ENCODE results near the gene DDX17.

Gene DDX17

DNA sequence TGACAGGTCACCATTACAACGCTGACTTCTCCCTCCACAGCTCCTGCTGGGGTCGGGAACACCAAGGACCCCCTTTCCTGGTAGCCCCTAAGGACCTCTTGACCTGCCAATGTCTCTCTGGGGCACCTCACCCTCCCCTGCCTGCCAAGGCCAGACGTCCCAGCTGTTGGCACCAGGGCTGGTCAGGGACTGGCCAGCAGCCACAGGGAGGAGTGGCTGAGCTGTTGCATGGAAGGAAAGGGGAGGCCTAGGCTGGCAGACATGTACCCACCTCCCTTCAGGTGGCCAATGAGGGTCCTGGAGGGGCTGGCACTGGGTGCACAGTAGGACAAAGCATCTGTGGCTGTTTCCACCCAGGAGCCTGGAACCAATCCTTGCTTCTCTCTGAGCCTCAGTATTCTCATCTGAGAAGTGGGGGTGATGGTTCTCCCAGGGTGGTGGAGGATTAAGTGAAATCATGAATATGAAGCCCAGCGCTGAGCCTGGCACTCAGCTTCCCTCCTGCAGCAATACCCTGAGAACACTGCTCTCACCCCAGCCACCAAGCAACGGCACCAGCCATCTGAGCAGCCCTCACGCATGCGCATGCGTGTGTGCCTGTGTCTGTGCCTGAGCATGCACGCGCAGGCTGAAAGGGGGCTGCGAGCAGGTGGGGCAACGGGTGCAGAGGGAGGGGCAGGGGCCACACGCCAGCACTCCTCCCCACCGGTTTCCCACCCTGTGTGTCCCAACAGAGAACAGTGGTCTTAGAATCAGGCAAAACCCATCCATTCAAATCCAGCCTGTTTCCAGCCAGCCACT, 57.0 kb downstream of the DDX17 start:
- DNase-seq (ENCODE audit: low read depth) = no peak

- no peak for DNase-seq (ENCODE audit: low read depth)
These were observed 60.0 kb downstream of the DDX17 start for GRCh38 chr22:38446018-38446601.

- DNase-seq (ENCODE audit: low read depth) = no peak
These were observed 61.3 kb downstream of the DDX17 start for GRCh38 chr22:38444783-38445182.

GRCh38 chr22:38443628-38444521, 62.2 kb downstream of the DDX17 start:
- DNase-seq (ENCODE audit: low read depth) = no peak

- DNase-seq (ENCODE audit: low read depth) = no peak
These were observed 63.0 kb downstream of the DDX17 start for GRCh38 chr22:38442967-38443627.

DNA sequence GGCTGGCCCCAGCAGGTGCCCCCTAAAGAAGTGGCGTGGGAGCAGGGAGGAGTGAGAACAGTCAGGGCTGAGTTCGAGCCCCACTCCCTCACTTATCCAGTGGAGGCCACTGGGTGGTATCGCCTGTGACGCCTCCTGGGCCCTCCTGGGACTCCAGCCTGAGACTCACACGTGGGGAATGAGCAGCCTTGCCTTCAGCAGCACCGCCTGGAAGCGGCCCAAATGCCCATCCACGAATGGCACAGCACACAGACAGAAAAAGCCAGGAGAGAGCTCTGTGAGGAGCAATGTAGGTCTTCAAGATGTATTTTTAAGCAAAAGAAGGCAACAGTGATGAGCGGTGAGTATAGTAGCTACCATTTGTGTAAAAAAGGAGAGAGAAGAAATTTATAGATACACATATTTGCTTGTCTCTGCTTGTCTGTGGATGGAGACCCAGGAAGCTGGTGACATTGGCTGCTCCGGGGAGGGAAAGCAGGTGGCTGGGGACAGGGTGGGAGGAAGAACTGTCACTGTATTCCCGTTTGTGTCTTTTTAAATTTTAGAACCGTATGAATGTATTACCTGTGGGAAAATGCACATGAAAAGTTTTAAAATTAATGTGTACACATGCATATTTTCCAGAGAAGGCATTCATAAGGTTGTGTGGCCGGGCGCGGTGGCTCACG, 64.4 kb downstream of the DDX17 start:
- no peak for DNase-seq (ENCODE audit: low read depth)

DNA sequence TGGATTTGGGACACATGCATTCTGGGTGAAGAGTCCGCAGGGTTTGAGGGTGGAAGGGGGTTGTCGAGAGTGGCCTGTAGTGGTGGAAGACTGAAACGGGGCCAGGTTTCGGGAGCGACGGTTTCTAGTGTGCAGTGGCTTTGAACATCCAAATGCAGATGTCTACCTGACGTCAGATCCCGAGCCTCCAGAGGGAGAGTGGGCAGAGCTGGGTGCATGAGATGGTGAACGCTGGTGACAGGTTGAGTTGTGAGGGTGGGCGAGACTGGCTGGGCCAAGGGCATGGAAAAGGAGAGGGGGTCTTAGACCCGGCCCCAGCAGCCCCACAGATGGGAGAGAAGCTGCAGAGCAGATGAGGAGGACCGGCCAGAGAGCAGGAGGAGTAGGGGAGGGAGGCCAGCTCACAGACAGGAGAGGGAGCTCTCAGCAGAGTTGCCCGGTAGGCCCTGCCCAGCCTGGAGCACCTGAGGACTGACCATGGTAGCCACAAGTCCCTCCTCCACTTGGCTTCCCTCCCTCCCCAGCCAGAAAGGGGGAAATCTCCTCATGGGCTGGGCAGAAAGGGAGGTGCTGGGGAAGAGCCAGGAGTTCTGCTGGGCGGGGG, 65.3 kb downstream of the DDX17 start:
- no peak for DNase-seq (ENCODE audit: low read depth)

DNA sequence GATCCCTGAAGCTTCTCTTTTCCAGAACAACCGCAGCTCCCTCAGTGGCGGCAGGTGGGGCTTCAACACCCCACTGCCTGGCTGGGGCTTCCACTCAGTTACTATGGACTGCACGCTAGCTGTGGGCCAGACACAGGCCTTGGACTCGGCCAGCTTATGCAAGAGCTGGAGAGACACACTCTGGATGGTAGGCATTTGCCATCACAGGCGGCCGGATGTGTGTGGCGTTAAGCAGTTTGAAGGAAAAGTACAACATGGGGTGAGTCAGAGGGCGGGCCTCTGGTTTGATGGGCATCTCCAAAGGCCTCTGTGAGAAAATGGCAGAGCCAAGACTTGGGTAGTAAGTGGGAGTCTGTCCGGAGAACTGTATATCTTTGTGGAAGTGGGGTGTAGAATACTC, 68.7 kb downstream of the DDX17 start:
- no peak for DNase-seq (ENCODE audit: low read depth)

GRCh38 chr22:38436629-38437395, 69.3 kb downstream of the DDX17 start:
- no peak for DNase-seq (ENCODE audit: low read depth)

GRCh38 chr22:38435965-38436364, 70.1 kb downstream of the DDX17 start:
- DNase-seq (ENCODE audit: low read depth) = no peak

- no peak for DNase-seq (ENCODE audit: low read depth)
These were observed 71.1 kb downstream of the DDX17 start for GRCh38 chr22:38435010-38435409.

- DNase-seq (ENCODE audit: low read depth) = no peak
These were observed 72.2 kb downstream of the DDX17 start for GRCh38 chr22:38433871-38434270.
